Adrenal gland (tissue), 12 donors: Measurements from ENCODE around the gene ETV6. TPM values are rescaled to one million over a fixed set of nuclear protein-coding genes. Genes with fewer than 3 reads are reported as not detected.

ENCODE experiments used
- DNase-seq, 7 donors: peaks; one replicate each; pipeline ENCODE4 v3.0.0-alpha.2; 2019 to 2020
- H3K27ac ChIP-seq, 5 donors: fragments of 200-600 bp; sonication (generic) in 4 of 5; 1 replicate in 3 of 5; 2 replicates in 2 of 5; pipeline versions ENCODE4 v1.5.1 to v1.8.0; 2016 to 2020; ENCODE audit warnings: mild to moderate bottlenecking in 1 of 5
- H3K27me3 ChIP-seq: fragments of 200-600 bp; 2 replicates; pipeline ENCODE4 v1.8.0; 2021
- H3K36me3 ChIP-seq, 2 donors: fragments of 200-600 bp; replicated peaks in 1 of 2; 1 replicate in 1 of 2; 2 replicates in 1 of 2; pipeline versions ENCODE4 v1.5.1 to v1.8.0; 2018 to 2022
- H3K4me1 ChIP-seq, 2 donors: fragments of 200-600 bp; replicated peaks in 1 of 2; 1 replicate in 1 of 2; 2 replicates in 1 of 2; pipeline versions ENCODE4 v1.5.1 to v1.8.0; 2018 to 2021
- H3K4me3 ChIP-seq, 4 donors: fragments of 200-600 bp; sonication (generic) in 3 of 4; one replicate each; pipeline ENCODE4 v1.5.1; 2016 to 2018
- H3K9me3 ChIP-seq, 3 donors: fragments of 200-600 bp; sonication (generic) in 1 of 3; replicated peaks in 1 of 3; 1 replicate in 2 of 3; 2 replicates in 1 of 3; pipeline versions ENCODE4 v1.5.1 to v1.8.0; 2016 to 2021
- POLR2A ChIP-seq, 2 donors: fragments of 450-650 bp; IDR thresholded peaks; one replicate each; pipeline ENCODE4 v1.6.1; 2017; ENCODE audit warnings: antibody characterized with exemption in 2 of 2, mild to moderate bottlenecking in 2 of 2, moderate library complexity in 1 of 2
- WGBS, 4 donors: extraction: QIAGEN DNeasy Blood & Tissue Kit in 2 of 4; methylation state at CpG; one replicate each; pipeline versions ENCODE4 v1.1.5 to v1.1.7; 2013 to 2017; 5-methylcytosine and 5-hydroxymethylcytosine counted together
- intact Hi-C, 2 donors: fragments of 100-400 bp; cut with DNase I; formaldehyde crosslinking; loops; one replicate each; pipeline versions ENCODE4 v1.14.1 to v1.15.0; 2022 to 2023
- polyA plus RNA-seq, 3 donors: library from polyadenylated mRNA; stranded (reverse); fragments of 200-250 nt in 2 of 3; fragments of 350-450 nt in 1 of 3; fragmentation: Illumina TruSeq in 1 of 3; extraction: RNeasy Lipid Tissue Mini Kit (QIAGEN cat#74804) in 1 of 3; gene quantifications; one replicate each; pipeline ENCODE4 v1.2.3, GENCODE V29; 2013 to 2014
- total RNA-seq, 9 donors: library from RNA; depleted of rRNA in 4 of 9; stranded (reverse); fragments of >200 nt in 4 of 9; fragments of 120-200 nt in 1 of 9; fragmentation: NEBNext Ultra II Directional in 1 of 9; extraction: Animal tissue kit (Norgen Biotek cat#: 25700) in 1 of 9; gene quantifications; one replicate each; pipeline versions ENCODE4 v1.1.0 to v1.2.4, GENCODE V29; 2013 to 2023
- TF ChIP-seq, protein P1 (sequence below), 6 experiments: fragments of 450-650 bp in 4 of 6; fragments of 200-600 bp in 2 of 6; sonication (generic) in 1 of 6; IDR thresholded peaks; 1 replicate in 5 of 6; 2 replicates in 1 of 6; pipeline versions ENCODE4 v1.5.1 to v1.8.0; 2016 to 2021; ENCODE audit warnings: antibody characterized with exemption in 6 of 6, mild to moderate bottlenecking in 2 of 6, moderate library complexity in 1 of 6
- donor health status: healthy with polysubstance abuse.
- donor health status: Bipolar disorder and iron deficiency.
- donor health status: DM: yes; HTN: yes; CAD: no.
- donor health status: DM: no; HTN: no; CAD: no.
- donor health status: DM: no; HTN: no; CAD: no.
- donor health status: DM: yes; HTN: yes; CAD: no.

Gene ETV6
- total and polyA plus RNA-seq, 12 donors: 9.6 to 46.6 (median 19.5) TPM

DNA sequence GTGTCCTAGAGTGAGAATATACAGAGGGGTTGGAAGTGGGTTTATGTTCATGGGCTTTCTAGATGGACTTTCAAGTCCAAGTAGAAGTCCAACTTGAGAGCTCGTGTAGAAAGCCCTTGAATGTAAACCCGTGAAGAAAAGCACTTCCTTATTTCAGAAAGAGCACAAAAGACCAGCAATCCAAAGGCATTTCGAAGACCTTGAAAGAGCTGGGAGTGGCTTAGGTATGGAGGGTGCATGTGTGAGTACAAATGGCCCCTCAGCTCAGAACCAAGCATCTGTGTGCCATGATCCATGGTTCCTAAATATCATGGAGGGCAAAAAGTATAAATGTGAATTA, 160.7 kb downstream of the ETV6 start:
- peaks cover 23 to 50% of the 10 kb centered on the region in 2 donors for H3K4me1 ChIP-seq
- peak overlapping the region in 3 of 5 donors; percentile 24 to 92 (median 43) for H3K27ac ChIP-seq
- H3K36me3 ChIP-seq: no peaks in the 10 kb centered on the region
- TF ChIP-seq POLR2A (IDR thresholded peaks at IDR 0.05): no peak
- no peak for DNase-seq
- no peaks in the 10 kb centered on the region for H3K27me3 ChIP-seq
- no peaks in the 10 kb centered on the region for H3K9me3 ChIP-seq
- no peak overlapping the region for H3K4me3 ChIP-seq
- 74 to 93% (median 82%) methylated on average over 3 of the region's 3 CpGs for WGBS, 4 donors
- intact Hi-C loops: no loop called here

DNA sequence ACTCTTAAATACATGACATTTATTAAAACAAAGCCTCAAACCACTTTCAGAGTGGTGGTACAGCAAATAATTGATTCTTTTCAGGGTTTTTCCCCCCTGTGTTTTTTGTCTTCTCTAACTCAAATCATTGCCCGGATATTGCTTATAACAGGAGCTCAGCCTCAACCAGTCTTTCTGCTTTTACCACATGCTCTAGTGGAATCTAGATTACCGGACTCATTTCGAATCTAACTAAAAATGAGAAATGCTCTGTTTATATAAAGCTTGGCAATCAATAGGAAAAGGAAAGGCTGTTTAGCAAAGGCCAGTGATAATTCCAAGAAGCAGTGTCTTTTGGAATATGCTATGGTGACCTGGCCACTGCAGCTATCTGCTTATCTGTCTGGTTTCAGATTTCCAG, 161.5 kb downstream of the ETV6 start:
- WGBS, 4 donors: 65 to 75% (median 71%) methylated on average over 3 of the region's 3 CpGs
- TF ChIP-seq POLR2A (IDR thresholded peaks at IDR 0.05): no peak
- TF ChIP-seq, protein P1, sequence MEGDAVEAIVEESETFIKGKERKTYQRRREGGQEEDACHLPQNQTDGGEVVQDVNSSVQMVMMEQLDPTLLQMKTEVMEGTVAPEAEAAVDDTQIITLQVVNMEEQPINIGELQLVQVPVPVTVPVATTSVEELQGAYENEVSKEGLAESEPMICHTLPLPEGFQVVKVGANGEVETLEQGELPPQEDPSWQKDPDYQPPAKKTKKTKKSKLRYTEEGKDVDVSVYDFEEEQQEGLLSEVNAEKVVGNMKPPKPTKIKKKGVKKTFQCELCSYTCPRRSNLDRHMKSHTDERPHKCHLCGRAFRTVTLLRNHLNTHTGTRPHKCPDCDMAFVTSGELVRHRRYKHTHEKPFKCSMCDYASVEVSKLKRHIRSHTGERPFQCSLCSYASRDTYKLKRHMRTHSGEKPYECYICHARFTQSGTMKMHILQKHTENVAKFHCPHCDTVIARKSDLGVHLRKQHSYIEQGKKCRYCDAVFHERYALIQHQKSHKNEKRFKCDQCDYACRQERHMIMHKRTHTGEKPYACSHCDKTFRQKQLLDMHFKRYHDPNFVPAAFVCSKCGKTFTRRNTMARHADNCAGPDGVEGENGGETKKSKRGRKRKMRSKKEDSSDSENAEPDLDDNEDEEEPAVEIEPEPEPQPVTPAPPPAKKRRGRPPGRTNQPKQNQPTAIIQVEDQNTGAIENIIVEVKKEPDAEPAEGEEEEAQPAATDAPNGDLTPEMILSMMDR (IDR thresholded peaks at IDR 0.05): no peak
- peak in 1 of 7 donors; percentile 44 for DNase-seq
- no peaks in the 10 kb centered on the region for H3K9me3 ChIP-seq
- no peaks in the 10 kb centered on the region for H3K36me3 ChIP-seq
- peaks cover 23 to 55% of the 10 kb centered on the region in 2 donors for H3K4me1 ChIP-seq
- H3K27ac ChIP-seq: peak overlapping the region in 2 of 5 donors; percentile 43 to 92
- intact Hi-C loops: no loop called here
- no peak overlapping the region for H3K4me3 ChIP-seq
- no peaks in the 10 kb centered on the region for H3K27me3 ChIP-seq

DNA sequence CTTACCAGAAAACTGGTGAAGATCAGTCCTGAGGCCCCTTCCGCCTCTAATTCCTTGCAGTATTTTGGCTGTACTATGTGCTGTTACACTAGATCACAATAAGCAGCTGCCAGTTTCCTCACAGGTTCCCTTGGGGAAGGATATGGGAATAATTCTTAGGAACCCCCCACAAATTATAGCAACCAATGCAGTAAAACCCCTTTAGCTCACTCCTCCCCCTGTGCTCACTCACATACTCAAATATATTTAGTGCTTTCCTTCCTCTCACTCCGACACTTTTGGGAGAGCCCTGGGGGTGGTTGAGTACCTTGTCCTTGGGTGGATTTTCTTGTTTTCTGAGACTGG, 162.7 kb downstream of the ETV6 start:
- H3K9me3 ChIP-seq: no peaks in the 10 kb centered on the region
- no peaks in the 10 kb centered on the region for H3K27me3 ChIP-seq
- peak overlapping the region in 4 of 5 donors; percentile 69 to 92 (median 84) for H3K27ac ChIP-seq
- peaks cover 23 to 55% of the 10 kb centered on the region in 2 donors for H3K4me1 ChIP-seq
- WGBS, 4 donors: 53 to 76% (median 60%) methylated on average over 2 of the region's 2 CpGs
- no peak overlapping the region for H3K4me3 ChIP-seq
- DNase-seq: peak in 1 of 7 donors; percentile 42
- no peaks in the 10 kb centered on the region for H3K36me3 ChIP-seq
- TF ChIP-seq, protein P1 (IDR thresholded peaks at IDR 0.05): no peak
- no peak for TF ChIP-seq POLR2A (IDR thresholded peaks at IDR 0.05)
- intact Hi-C loops: no loop called here

DNA sequence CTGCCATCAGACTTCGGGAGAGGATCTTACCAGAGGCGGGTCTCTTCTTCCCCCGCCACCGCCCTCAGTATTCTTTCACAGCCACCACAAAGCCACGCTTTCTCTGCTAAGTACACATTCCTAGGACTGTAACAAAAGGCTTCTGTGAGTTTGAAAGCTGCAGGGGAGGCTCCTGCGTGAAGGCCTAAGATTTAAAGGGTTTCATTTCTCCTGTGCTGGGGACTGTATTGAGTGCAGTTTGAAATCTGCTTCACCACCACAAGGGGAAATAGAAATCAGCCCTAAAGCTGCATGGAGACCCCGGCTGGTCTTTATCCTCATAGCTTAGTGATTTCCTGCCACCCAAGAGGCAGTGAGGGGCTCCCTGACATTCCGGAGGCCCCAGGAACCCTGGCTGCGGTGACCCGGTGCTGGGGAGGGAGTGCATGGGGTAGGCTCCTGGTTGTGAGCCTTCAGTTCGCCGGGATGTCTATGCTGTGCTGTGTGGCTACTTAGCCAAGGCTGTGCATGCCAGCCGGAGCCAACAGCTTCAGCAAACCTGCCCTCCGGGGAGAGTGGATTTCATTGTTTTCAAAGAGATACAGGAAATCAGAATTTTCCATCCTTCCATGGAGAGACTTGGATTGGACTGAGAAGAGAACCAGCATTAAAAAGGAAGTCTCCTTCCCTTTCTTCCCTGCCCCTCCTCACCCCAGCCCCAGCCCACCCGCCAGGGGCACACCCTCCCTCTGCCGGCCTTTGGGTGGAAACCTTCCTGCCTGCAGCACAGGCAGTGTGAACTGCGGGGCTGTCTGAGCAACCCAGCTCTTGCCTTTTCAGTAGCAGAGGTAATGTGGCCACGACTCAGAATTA, 163.3 kb downstream of the ETV6 start:
- Histone ChIP-seq H3K4me3 (peak overlapping the region in 1 of 4 donors; percentile 35), H3K27me3 (no peaks in the 10 kb centered on the region), H3K4me1 (peaks cover 23 to 55% of the 10 kb centered on the region in 2 donors), H3K36me3 (no peaks in the 10 kb centered on the region), H3K9me3 (no peaks in the 10 kb centered on the region), H3K27ac (peak overlapping the region in 4 of 5 donors; percentile 69 to 92 (median 84))
- peak in 2 of 7 donors; percentile 49 to 57 for DNase-seq
- TF ChIP-seq, protein P1 (IDR thresholded peaks at IDR 0.05): peak; percentile 5 to 38 (median 20)
- TF ChIP-seq POLR2A (IDR thresholded peaks at IDR 0.05): no peak
- WGBS, 4 donors: 11 to 22% (median 13%) methylated on average over 11 to 18 of the region's 18 CpGs
- intact Hi-C loops: no loop called here
